Lower lobe of right lung (tissue), 2 donors: ENCODE measurements around the gene VPS41. TPM values are rescaled to one million over a fixed set of nuclear protein-coding genes. Genes with fewer than 3 reads are reported as not detected.

Source experiments
- ATAC-seq, 2 donors: fragments of 200-7000 bp; cut with Tn5 transposase; one replicate each; pipeline ENCODE4 v1.9.1; 2020 to 2022; ENCODE audit warnings: mild to moderate bottlenecking in 2 of 2, moderate library complexity in 2 of 2
- DNase-seq: peaks from one replicate; pipeline ENCODE4 v3.0.0-alpha.2; 2020
- H3K27ac ChIP-seq: fragments of 200-600 bp; one replicate; pipeline ENCODE4 v1.8.0; 2022
- H3K27me3 ChIP-seq: fragments of 200-600 bp; one replicate; pipeline ENCODE4 v1.8.0; 2022; ENCODE audit warnings: low read depth
- H3K36me3 ChIP-seq: fragments of 200-600 bp; one replicate; pipeline ENCODE4 v1.8.0; 2022; ENCODE audit warnings: mild to moderate bottlenecking
- H3K4me1 ChIP-seq: fragments of 200-600 bp; one replicate; pipeline ENCODE4 v1.8.0; 2022
- H3K4me3 ChIP-seq: fragments of 200-600 bp; one replicate; pipeline ENCODE4 v1.8.0; 2022; ENCODE audit warnings: mild to moderate bottlenecking
- H3K9me3 ChIP-seq: fragments of 200-600 bp; one replicate; pipeline ENCODE4 v1.8.0; 2022
- intact Hi-C: fragments of 100-400 bp; cut with DNase I; formaldehyde crosslinking; loops from one replicate; pipeline ENCODE4 v1.11.0; 2022
- total RNA-seq: library from RNA; stranded (reverse); fragmentation: NEBNext Ultra II Directional; extraction: Animal tissue kit (Norgen Biotek cat#: 25700); gene quantifications from one replicate; pipeline ENCODE4 v1.2.1, GENCODE V29; 2021
- TF ChIP-seq, protein P1 (sequence below): fragments of 200-600 bp; IDR thresholded peaks from one replicate; pipeline ENCODE4 v1.8.0; 2022; ENCODE audit warnings: antibody characterized with exemption, mild to moderate bottlenecking
- donor health status: DM: no; HTN: yes; CAD: no; lungs with severe emphysema.

The VPS41 gene
- total RNA-seq, 1 donor from 2014 or later, result 103 TPM

DNA sequence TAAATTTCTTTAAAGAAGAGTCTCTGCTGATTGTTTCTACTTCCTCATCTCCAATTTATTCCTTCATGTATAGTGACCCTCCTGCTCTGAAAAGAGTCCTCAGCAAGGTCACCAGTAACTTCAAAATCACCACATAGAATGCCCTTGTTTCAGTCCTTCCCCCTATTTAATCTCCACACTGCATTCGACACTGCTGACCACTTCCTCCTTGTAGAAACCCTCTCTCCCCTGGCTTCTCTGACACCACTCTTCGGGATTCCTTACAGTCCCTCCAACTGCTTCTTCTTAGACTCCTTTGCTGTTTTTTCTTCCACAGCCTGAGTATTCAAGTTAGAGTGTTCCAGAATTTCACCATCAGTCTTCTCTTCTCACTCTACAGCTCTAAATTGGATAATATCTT lies 89.5 kb downstream of the VPS41 start:
- H3K27ac ChIP-seq, result no peak overlapping the region
- peaks cover 9% of the 10 kb centered on the region for H3K36me3 ChIP-seq
- intact Hi-C loops, result no loop called here
- TF ChIP-seq, protein P1, sequence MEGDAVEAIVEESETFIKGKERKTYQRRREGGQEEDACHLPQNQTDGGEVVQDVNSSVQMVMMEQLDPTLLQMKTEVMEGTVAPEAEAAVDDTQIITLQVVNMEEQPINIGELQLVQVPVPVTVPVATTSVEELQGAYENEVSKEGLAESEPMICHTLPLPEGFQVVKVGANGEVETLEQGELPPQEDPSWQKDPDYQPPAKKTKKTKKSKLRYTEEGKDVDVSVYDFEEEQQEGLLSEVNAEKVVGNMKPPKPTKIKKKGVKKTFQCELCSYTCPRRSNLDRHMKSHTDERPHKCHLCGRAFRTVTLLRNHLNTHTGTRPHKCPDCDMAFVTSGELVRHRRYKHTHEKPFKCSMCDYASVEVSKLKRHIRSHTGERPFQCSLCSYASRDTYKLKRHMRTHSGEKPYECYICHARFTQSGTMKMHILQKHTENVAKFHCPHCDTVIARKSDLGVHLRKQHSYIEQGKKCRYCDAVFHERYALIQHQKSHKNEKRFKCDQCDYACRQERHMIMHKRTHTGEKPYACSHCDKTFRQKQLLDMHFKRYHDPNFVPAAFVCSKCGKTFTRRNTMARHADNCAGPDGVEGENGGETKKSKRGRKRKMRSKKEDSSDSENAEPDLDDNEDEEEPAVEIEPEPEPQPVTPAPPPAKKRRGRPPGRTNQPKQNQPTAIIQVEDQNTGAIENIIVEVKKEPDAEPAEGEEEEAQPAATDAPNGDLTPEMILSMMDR, result no peak
- H3K9me3 ChIP-seq, result no peaks in the 10 kb centered on the region
- no peak overlapping the region for H3K4me3 ChIP-seq
- no peak for ATAC-seq
- H3K4me1 ChIP-seq, result no peaks in the 10 kb centered on the region
- DNase-seq, result no peak
- H3K27me3 ChIP-seq, result no peaks in the 10 kb centered on the region

DNA sequence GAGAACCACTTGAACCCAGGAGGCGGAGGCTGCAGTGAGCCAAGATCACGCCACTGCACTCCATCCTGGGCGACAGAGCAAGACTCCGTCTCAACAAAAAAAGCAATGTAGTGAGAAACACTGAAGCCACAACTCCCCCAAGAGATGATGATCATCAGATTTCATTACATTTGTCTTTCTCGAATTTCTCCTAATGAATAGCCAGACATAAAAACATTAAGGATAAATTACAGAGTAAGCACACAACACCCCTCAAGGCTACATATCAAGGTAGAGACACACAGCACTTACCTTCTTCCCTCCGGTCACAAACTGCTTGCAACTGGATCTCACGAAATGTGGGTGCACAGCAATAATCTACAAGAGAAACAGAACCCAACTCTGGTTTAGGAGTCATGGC lies 91.5 kb downstream of the VPS41 start:
- no peak overlapping the region for H3K4me3 ChIP-seq
- H3K36me3 ChIP-seq, result peaks cover 9% of the 10 kb centered on the region
- H3K27ac ChIP-seq, result no peak overlapping the region
- intact Hi-C loops, result no loop called here
- ATAC-seq, result no peak
- no peaks in the 10 kb centered on the region for H3K9me3 ChIP-seq
- no peaks in the 10 kb centered on the region for H3K27me3 ChIP-seq
- TF ChIP-seq, protein P1, result no peak
- no peak for DNase-seq
- H3K4me1 ChIP-seq, result no peaks in the 10 kb centered on the region

DNA sequence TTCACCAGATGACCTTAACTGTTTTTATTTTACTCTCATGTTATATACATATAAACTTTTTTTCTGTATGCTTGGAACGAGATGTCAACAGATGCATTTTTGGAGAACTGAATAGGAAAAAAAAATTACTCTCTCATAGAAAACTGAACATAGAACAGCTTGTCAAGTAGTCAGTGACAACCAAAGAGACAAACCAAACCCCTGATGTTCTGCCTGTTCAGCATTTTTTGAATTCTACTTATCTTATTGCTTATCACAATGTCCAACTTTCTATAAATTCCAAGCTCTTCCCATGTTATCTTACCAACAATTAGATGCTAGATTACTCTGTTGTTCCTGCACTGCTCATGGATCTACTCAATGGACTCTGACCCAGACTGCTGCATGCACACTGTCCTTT lies 95.2 kb downstream of the VPS41 start:
- H3K27me3 ChIP-seq, result no peaks in the 10 kb centered on the region
- intact Hi-C loops, result no loop called here
- H3K9me3 ChIP-seq, result no peaks in the 10 kb centered on the region
- no peaks in the 10 kb centered on the region for H3K36me3 ChIP-seq
- H3K27ac ChIP-seq, result no peak overlapping the region
- ATAC-seq (no peak), DNase-seq (no peak)
- H3K4me1 ChIP-seq, result no peaks in the 10 kb centered on the region
- no peak overlapping the region for H3K4me3 ChIP-seq
- TF ChIP-seq, protein P1, result no peak

DNA sequence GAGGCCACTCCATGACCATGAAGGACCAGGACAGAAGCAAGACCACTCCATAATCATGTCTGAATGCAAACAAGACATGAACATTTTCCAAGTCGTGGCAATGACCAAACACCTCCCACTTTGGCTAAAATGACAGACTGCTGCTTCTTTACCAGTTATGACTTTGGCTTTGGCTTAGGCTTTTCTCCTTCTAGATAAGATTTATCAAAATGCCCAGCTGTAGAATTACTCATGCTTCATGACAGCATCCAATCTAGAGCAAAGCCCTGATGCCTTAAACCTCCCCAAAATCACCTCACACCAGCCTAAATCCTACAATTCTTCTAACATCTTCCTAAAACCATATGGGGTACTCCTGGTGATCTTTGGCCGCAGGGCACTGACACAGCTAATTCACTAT lies 102.1 kb downstream of the VPS41 start:
- TF ChIP-seq, protein P1, result no peak
- no peaks in the 10 kb centered on the region for H3K9me3 ChIP-seq
- H3K27me3 ChIP-seq, result no peaks in the 10 kb centered on the region
- H3K4me3 ChIP-seq, result no peak overlapping the region
- DNase-seq (no peak), ATAC-seq (no peak)
- H3K4me1 ChIP-seq, result no peaks in the 10 kb centered on the region
- no peak overlapping the region for H3K27ac ChIP-seq
- intact Hi-C loops, result no loop called here
- H3K36me3 ChIP-seq, result no peaks in the 10 kb centered on the region

DNA sequence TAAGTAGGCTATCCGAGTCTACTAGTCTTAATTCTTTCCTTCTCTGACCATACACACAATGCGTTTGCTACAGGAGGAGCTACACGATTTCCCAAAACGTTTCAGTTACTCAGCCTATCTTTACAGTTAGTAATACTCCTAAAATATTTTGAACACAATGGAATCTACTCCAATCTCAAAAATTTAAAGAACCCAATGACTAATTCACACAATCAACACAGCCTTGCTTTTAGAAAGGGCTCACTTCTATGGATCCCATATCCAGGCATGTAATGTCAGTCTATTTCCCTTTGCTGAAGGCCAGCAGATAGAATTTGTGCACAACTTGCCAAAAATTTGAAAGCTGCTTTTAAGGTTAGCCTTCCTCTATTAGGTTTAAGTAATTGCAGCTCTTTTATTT lies 107.2 kb downstream of the VPS41 start:
- Histone ChIP-seq H3K36me3 (no peaks in the 10 kb centered on the region), H3K4me3 (no peak overlapping the region), H3K27me3 (no peaks in the 10 kb centered on the region), H3K9me3 (no peaks in the 10 kb centered on the region), H3K4me1 (no peaks in the 10 kb centered on the region), H3K27ac (no peak overlapping the region)
- intact Hi-C loops, result no loop called here
- no peak for DNase-seq
- TF ChIP-seq, protein P1, result no peak
- no peak for ATAC-seq
